ENCODE data around the gene FADD.

Gene FADD, protein sequence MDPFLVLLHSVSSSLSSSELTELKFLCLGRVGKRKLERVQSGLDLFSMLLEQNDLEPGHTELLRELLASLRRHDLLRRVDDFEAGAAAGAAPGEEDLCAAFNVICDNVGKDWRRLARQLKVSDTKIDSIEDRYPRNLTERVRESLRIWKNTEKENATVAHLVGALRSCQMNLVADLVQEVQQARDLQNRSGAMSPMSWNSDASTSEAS

DNA sequence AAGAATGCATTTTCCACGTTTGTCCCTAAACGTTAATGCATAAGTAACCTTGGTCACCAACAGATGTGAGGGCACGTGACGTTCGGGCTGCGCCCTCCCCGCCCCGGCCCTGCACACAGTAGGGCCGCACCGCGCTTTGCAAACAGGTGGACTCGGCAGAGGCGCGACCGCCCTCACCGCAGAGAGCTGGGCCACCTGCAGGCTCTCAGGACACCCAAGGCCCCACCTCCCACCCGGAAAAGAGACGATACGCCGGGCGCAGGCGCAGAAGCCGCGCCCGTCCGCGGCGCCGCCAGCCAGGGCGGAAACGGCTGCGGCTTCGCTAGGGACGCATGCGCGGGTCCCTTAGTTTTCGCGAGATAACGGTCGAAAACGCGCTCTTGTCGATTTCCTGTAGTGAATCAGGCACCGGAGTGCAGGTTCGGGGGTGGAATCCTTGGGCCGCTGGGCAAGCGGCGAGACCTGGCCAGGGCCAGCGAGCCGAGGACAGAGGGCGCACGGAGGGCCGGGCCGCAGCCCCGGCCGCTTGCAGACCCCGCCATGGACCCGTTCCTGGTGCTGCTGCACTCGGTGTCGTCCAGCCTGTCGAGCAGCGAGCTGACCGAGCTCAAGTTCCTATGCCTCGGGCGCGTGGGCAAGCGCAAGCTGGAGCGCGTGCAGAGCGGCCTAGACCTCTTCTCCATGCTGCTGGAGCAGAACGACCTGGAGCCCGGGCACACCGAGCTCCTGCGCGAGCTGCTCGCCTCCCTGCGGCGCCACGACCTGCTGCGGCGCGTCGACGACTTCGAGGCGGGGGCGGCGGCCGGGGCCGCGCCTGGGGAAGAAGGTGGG is at the start of gene FADD:
TSS of gene FADD (plus strand) at position 377 of the 831 bp plus-strand sequence. CDS start at position 541, 164 bp downstream.
- peaks cover 41% of the 10 kb centered on the region for H3K4me1 Mint-ChIP-seq (ENCODE audit: low read depth)
- no peaks in the 10 kb centered on the region for H3K27me3 Mint-ChIP-seq
- H3K36me3 Mint-ChIP-seq = peaks cover 6% of the 10 kb centered on the region
- H3K9me3 Mint-ChIP-seq (ENCODE audit: low read depth) = no peaks in the 10 kb centered on the region
- peak within 1 kb of the TSS; percentile 97 for H3K4me3 Mint-ChIP-seq
- peak within 1 kb of the TSS; percentile 97 for H3K27ac Mint-ChIP-seq

DNA sequence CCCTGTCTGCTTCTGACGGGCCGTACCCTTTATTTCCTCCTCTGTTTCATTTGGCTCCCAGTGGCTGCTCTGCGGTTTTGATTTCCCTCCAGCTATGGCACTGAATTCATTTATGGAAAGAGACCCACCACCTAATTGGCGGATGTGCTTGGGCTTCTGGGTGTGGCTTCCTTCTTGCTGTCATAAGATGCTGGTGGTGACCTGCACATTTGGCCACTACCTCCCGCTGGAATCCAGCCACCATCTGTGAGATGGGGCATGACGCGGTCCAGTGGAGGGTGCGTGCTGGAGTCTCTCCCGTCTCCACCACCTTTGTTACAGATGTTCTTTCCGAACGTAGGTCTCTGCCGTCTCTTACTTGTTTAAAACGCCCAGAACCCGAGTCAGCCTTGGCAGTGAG is 47.7 kb upstream of the FADD start:
- H3K4me3 Mint-ChIP-seq = no peak overlapping the region
- no peaks in the 10 kb centered on the region for H3K27me3 Mint-ChIP-seq
- no peaks in the 10 kb centered on the region for H3K9me3 Mint-ChIP-seq (ENCODE audit: low read depth)
- no peaks in the 10 kb centered on the region for H3K4me1 Mint-ChIP-seq (ENCODE audit: low read depth)
- no peak overlapping the region for H3K27ac Mint-ChIP-seq
- no peaks in the 10 kb centered on the region for H3K36me3 Mint-ChIP-seq

DNA sequence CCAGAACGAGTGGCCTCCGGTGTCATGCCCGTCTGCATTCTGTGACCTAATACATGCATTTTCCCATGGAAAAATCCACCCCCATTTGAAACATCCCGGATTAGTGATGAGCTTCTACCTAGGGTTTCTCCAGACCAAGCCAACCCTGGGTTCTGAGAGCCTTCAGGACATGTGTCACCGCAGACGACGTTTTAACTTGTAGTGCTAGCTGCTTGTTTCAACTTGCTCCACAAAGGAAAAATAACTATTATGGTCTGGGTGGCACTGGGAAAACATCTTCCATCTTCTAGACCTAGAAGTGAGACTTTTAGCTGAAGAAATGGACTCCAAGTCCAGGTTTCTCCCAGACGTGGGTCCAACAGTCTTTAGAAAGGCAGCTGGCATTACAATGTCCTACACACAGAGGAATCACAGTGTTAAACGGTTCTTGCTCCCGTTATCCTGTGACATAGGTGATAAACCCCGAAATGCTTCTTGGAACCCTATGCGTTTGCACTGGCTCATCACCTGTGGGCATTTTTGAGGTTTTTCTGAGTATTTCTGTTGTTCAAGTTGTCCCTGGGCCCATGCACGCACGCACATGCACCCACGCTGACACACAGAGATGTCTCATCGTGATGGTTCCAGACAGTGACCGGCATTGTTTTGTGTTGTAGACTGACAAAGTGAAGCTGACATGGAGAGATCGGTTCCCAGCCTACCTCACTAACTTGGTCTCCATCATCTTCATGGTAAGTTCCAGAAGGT is 46.6 kb upstream of the FADD start:
- H3K27me3 Mint-ChIP-seq = no peaks in the 10 kb centered on the region
- H3K36me3 Mint-ChIP-seq = no peaks in the 10 kb centered on the region
- H3K9me3 Mint-ChIP-seq (ENCODE audit: low read depth) = no peaks in the 10 kb centered on the region
- no peak overlapping the region for H3K27ac Mint-ChIP-seq
- no peak overlapping the region for H3K4me3 Mint-ChIP-seq
- H3K4me1 Mint-ChIP-seq (ENCODE audit: low read depth) = no peaks in the 10 kb centered on the region

DNA sequence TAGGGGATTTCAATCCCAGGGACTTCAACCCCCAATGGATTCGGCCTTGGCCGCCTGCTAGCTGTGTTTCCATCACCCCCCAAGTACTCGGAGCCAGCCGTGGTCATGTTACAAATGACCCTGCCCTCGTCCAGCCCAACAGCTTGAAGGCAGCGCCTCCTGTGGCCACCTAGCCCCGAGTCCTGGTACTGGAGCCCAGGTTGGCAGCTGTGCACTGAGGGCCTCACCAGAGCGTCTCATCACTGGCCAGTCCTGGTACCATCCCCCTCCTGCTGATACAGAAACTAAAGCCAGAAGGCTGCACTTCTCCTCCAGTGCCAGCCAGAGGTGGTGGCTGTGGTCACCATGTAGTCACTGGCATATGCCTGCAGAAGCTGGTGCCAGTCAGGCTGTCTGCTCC is 44.9 kb upstream of the FADD start:
- no peak overlapping the region for H3K27ac Mint-ChIP-seq
- no peaks in the 10 kb centered on the region for H3K9me3 Mint-ChIP-seq (ENCODE audit: low read depth)
- no peaks in the 10 kb centered on the region for H3K4me1 Mint-ChIP-seq (ENCODE audit: low read depth)
- H3K36me3 Mint-ChIP-seq = no peaks in the 10 kb centered on the region
- no peak overlapping the region for H3K4me3 Mint-ChIP-seq
- H3K27me3 Mint-ChIP-seq = no peaks in the 10 kb centered on the region

DNA sequence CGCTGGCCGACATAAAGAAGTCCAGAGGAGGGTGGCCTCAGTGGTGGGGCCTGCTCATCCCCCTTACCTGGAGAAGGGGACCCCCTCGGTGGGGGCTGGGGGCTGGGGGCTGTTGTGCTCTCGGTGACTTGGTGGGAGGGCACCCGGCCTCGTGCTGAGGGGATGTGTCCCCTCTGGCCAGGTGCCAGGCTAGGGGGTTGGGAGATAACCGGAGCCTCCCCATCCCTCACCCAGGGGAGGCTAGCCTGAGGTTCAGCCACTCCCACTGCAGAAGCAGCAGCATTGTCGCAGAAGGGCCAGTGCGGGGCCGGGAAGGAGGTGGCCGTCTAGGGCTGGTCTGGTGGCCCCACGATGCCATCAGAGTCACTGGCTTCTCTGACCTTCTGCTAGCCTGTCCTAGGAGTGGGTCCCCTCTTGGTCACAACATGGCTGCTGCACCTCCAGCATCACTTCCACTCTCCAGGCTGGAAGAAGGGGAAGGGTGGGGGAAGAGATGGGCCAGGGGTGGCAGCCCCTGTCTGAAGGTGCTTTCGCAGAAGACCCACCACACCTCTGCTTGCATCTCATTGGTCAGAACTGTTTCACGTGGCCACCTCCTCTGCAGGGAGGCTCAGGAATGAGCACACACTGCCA is 44.2 kb upstream of the FADD start:
- Mint-ChIP-seq H3K36me3 (no peaks in the 10 kb centered on the region), H3K4me3 (no peak overlapping the region), H3K9me3 (ENCODE audit: low read depth) (no peaks in the 10 kb centered on the region), H3K4me1 (ENCODE audit: low read depth) (no peaks in the 10 kb centered on the region), H3K27me3 (no peaks in the 10 kb centered on the region), H3K27ac (no peak overlapping the region)

DNA sequence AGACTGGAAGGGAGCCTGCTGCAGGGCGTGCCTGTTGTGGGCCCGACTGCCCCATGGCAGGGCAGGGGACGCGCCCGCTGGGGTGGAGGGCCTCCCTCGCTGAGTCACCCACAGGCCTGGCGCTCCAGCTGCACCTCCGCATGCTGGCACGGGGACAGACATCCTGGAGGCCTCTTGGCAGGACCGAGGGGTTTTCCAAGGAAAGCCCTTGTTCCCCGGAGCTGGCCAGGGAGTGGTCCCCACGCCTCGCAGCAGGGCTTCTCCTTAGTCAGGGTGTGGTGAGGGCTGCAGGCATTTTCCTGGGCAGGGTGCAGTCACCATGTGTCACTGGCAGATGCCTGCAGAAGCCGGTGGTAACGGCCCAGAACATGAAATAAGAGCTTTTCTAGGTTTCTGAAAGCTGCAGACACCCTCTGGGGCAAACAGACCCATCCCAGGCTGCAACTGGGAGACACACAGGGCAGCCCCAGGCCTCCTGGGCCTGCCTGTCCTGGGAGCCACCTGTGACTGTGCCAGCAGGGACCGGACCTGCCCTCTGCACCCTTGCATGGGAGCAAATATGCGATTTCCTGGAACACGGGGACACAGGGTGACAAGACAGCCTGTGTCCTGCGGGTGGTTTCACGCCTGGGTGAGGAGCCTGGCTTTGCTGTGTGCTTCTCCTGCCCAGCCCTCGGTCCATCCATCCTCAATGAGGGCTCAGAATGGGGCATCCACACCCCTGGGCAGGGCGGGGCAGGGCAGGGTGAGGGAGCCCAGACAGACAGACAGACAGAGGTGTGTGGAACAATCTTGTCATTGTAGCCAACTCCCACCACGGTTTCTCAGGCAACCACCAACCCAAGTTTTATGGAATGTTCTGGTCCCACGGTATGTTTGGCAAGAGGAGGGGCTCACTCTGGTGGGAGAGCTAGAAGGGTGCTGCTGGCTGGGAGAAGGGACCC is 43.2 kb upstream of the FADD start:
- Mint-ChIP-seq H3K27ac (no peak overlapping the region), H3K36me3 (no peaks in the 10 kb centered on the region), H3K27me3 (no peaks in the 10 kb centered on the region), H3K4me3 (no peak overlapping the region), H3K4me1 (ENCODE audit: low read depth) (no peaks in the 10 kb centered on the region), H3K9me3 (ENCODE audit: low read depth) (no peaks in the 10 kb centered on the region)

DNA sequence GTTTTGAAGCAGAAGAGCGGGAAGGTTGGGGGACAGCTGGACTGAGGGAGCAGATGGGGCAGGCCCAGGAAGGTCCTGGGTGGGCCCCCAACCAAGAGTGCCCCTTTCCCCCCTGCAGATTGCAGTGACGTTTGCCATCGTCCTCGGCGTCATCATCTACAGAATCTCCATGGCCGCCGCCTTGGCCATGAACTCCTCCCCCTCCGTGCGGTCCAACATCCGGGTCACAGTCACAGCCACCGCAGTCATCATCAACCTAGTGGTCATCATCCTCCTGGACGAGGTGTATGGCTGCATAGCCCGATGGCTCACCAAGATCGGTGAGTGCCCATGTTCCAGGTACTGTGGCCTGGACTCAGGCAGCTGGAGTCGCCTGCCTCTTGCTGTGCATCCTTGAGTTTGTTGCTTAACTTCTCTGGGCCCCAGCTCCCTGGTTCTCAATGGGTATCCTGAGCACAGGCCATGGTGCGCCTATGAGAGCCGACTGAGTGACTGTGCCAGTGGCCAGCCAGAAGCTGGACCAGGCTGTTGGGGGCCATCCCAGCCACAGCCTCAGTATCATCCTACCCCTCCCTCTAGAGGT is 42.0 kb upstream of the FADD start:
- H3K36me3 Mint-ChIP-seq = no peaks in the 10 kb centered on the region
- H3K4me3 Mint-ChIP-seq = no peak overlapping the region
- no peaks in the 10 kb centered on the region for H3K27me3 Mint-ChIP-seq
- no peaks in the 10 kb centered on the region for H3K4me1 Mint-ChIP-seq (ENCODE audit: low read depth)
- H3K9me3 Mint-ChIP-seq (ENCODE audit: low read depth) = no peaks in the 10 kb centered on the region
- H3K27ac Mint-ChIP-seq = no peak overlapping the region

DNA sequence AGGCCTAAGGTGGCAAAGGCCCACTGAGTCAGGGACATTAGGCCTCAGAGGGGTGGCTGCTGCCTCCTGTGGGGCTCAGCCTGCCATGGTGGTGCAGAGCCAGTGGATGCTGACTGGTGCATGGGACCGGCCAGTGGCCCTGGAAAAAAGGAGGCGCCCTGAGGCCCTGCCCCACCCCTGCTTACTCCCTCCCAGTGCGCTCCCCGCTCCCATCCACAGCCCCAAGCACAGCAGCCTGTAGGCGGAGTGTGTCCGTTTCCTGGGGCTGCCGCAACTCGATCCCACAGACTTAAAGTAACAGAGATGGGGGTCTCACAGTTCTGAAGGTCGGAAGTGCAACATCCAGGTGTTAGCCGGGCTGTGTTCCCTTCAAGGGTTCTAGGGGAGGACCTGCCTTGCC is 38.4 kb upstream of the FADD start:
- H3K27me3 Mint-ChIP-seq = peaks cover 2% of the 10 kb centered on the region
- no peak overlapping the region for H3K27ac Mint-ChIP-seq
- H3K36me3 Mint-ChIP-seq = no peaks in the 10 kb centered on the region
- H3K9me3 Mint-ChIP-seq (ENCODE audit: low read depth) = no peaks in the 10 kb centered on the region
- H3K4me3 Mint-ChIP-seq = no peak overlapping the region
- no peaks in the 10 kb centered on the region for H3K4me1 Mint-ChIP-seq (ENCODE audit: low read depth)

DNA sequence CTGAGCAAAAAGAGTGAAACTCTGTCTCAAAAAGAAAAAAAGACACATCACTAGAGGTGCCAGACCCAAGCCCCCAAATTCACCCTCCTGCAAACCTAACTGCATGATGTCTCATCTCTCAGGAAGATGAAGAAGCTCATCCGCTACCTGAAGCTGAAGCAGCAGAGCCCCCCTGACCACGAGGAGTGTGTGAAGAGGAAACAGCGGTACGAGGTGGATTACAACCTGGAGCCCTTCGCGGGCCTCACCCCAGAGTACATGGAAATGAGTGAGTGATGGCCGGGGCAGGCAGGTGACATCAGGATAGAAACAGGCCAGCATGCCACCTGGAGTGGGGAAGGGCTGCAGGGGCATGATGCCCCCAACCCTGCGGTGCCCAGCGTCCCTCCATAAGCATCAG is 36.0 kb upstream of the FADD start:
- Mint-ChIP-seq H3K36me3 (no peaks in the 10 kb centered on the region), H3K9me3 (ENCODE audit: low read depth) (no peaks in the 10 kb centered on the region), H3K4me3 (no peak overlapping the region), H3K27me3 (peaks cover 4% of the 10 kb centered on the region), H3K27ac (no peak overlapping the region), H3K4me1 (ENCODE audit: low read depth) (no peaks in the 10 kb centered on the region)

DNA sequence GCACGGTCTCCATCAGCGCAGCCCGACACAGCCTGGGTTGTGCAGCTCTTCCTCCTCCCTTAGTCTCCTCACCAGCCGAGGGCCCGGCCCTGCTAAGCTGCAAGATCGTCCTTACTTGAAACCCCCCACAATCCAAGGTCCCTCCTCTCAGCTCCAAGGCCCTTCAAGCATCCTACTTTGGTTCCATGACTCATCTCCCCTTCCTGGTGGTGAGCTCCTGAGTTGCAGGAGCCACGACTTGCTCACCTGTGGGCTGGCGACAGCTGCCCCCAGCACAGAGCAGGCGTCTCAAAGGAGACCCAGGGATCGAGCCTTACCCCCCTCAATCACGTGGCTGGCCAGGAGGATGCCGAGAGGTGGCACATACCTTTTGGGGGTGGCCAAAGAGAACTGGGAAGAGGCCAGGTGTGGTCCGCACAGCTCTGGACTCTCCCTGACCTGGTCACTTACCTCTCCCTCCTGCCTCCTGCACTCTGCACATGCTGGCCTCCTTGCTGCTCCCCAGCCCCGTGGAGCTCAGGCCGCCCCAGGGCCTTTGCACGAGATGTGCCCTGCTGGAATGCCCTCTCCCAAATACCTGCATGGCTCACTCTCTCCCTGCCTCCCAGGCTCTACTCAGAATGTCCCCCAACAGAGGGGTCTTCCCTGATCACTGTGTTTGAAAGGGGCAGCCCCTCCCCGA is 35.2 kb upstream of the FADD start:
- H3K36me3 Mint-ChIP-seq = no peaks in the 10 kb centered on the region
- no peaks in the 10 kb centered on the region for H3K9me3 Mint-ChIP-seq (ENCODE audit: low read depth)
- no peaks in the 10 kb centered on the region for H3K4me1 Mint-ChIP-seq (ENCODE audit: low read depth)
- no peak overlapping the region for H3K4me3 Mint-ChIP-seq
- no peak overlapping the region for H3K27ac Mint-ChIP-seq
- peaks cover 4% of the 10 kb centered on the region for H3K27me3 Mint-ChIP-seq

DNA sequence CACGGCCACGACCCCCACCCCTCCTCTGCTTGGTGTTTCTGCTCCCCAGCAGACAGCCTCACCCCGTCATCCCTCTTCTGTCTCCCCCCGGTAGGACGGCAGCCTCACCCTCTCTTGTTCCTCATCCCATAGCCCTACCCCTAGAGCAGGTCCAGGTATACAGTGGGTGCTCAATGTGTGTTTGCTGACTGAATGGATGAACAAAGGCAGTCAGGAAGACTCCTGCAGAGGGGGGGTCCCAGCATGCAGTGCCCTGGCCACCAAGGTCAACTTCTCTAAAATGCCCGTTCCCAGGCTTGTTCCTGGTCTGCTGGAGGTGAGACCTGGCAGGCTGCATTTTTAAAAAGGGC is 34.7 kb upstream of the FADD start:
- H3K4me3 Mint-ChIP-seq = no peak overlapping the region
- H3K4me1 Mint-ChIP-seq (ENCODE audit: low read depth) = no peaks in the 10 kb centered on the region
- no peaks in the 10 kb centered on the region for H3K9me3 Mint-ChIP-seq (ENCODE audit: low read depth)
- H3K27ac Mint-ChIP-seq = no peak overlapping the region
- H3K27me3 Mint-ChIP-seq = peaks cover 4% of the 10 kb centered on the region
- H3K36me3 Mint-ChIP-seq = no peaks in the 10 kb centered on the region

DNA sequence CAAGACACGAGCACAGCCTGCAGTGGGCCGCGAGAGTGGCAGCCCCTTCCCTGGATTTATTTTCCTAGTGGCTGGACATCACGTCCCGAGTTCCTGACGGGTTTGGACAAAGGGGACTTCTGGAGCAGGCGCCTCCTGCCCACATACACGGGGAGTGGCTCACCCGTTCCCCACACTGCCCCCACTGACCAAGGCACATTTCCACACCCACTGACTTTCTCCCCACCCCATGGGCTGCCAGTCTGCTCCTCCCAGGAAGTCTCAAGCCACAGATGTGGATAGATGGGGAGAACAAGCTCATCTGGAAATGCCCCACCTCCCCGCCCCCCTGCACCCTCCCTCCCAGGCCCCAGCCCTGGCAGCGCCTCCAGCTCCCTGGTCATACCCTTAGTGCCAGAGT is 34.0 kb upstream of the FADD start:
- Mint-ChIP-seq H3K27ac (no peak overlapping the region), H3K4me3 (no peak overlapping the region), H3K36me3 (no peaks in the 10 kb centered on the region), H3K4me1 (ENCODE audit: low read depth) (no peaks in the 10 kb centered on the region), H3K9me3 (ENCODE audit: low read depth) (no peaks in the 10 kb centered on the region), H3K27me3 (peaks cover 4% of the 10 kb centered on the region)

DNA sequence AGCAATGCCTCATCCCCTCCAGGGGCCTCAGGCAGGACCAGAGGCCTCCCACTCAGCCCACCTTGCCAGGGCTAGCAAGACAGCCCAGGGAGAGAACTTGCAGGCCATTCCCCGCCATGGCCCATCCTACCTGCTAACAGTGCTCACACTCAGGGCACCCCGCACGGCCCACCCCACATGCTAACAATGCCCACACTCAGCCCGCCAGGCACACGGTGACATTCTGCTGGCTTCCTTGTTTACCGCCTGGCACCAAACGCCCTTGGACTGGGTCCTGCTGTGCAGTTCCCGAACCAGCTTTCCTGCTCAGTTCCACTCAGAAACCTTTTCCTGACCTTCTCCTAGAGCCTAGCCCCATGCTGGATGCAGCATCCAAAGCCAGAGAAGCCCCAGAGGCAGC is 33.5 kb upstream of the FADD start:
- Mint-ChIP-seq H3K36me3 (no peaks in the 10 kb centered on the region), H3K4me3 (no peak overlapping the region), H3K27me3 (peaks cover 4% of the 10 kb centered on the region), H3K27ac (no peak overlapping the region), H3K9me3 (ENCODE audit: low read depth) (no peaks in the 10 kb centered on the region), H3K4me1 (ENCODE audit: low read depth) (no peaks in the 10 kb centered on the region)

All from activated naive CD8-positive, alpha-beta T cell (primary cell).